NCI-H1436 (cell line): ENCODE results near the gene LRRC41.
"Not testable (repeated sequence)": the region's sequence is repeated elsewhere in the genome, so short reads cannot be mapped to it uniquely, and the experiment has no call there.

Source experiments
- DNase-seq: peaks from one replicate; lab custom pipeline; 2025; lab: John Stamatoyannopoulos, UW

LRRC41 gene

DNA sequence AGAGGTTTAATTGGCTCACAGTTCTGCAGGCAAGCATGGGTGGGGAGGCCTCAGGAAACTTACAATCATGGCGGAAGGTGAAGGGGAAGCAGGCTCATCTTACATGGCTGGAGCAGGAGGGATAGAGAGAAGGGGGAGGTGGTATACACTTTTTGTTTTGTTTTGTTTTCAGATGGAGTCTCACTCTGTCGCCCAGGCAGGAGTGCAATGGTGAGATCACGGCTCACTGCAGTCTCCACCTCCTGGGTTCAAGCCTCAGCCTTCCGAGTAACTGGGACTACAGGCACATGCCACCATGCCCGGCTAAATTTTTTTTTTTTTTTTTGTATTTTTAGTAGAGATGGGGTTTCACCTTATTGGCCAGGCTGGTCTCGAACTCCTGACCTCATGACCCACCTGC is 18.8 kb upstream of the LRRC41 start:
- not testable (repeated sequence) for DNase-seq

DNA sequence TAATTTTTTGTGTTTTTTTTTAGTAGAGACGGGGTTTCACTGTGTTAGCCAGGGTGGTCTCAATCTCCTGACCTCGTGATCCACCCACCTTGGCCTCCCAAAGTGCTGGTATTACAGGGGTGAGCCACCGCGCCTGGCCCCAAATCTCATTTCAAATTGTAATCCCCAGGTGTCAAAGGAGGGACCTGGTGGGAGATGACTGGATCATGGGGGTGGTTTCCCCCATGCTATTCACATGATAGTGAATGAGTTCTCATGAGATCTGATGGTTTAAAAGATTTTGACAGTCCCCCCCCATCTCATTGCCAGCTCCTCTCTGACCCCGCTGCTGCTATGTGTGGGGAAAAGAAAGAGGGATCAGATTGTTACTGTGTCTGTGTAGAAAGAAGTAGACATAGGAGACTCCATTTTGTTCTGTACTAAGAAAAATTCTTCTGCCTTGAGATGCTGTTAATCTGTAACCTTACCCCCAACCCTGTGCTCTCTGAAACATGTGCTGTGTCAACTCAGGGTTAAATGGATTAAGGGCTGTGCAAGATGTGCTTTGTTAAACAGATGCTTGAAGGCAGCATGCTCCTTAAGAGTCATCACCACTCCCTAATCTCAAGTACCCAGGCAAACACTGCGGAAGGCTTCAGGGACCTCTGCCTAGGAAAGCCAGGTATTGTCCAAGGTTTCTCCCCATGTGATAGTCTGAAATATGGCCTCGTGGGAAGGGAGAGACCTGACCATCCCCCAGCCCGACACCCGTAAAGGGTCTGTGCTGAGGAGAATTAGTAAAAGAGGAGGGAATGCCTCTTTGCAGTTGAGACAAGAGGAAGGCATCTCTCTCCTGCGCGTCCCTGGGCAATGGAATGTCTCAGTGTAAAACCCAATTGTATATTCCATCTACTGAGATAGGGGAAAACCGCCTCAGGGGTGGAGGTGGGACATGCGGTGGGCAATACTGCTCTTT is 16.8 kb upstream of the LRRC41 start:
- not testable (repeated sequence) for DNase-seq

DNA sequence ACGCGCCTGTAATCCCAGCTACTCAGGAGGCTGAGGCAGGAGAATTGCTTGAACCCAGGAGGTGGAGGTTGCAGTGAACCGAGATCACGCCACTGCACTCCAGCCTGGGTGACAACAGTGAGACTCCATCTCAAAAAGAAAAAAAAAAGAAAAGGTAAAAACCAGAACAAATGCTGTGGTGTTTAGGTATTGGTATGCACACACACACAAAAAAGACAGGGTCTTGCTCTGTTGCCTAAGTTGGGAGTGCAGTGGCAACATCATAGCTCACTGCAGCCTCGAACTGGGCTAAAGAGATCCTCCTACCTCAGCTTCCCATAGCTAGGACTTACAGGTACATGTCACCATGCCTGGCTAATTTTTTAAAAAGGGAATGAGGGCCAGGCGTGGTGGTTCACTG is 15.9 kb upstream of the LRRC41 start:
- not testable (repeated sequence) for DNase-seq

DNA sequence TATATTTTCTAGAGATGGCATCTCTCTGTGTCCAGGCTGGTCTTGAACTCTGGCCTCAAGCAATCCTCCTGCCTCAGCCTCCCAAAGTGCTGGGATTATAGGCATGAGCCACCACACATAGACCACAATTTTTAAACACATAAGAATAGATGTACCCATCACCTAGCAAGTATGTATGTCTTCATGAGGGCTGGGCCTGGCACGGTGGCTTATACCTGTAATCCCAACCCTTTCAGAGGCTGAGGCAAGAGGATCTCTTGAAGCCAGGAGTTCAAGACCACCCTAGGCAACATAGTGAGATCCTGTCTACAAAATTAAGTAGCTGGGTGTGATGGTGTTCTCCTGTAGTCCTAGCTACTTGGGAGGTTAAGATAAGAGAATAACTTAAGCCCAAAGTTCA is 13.9 kb upstream of the LRRC41 start:
- DNase-seq: no peak

DNA sequence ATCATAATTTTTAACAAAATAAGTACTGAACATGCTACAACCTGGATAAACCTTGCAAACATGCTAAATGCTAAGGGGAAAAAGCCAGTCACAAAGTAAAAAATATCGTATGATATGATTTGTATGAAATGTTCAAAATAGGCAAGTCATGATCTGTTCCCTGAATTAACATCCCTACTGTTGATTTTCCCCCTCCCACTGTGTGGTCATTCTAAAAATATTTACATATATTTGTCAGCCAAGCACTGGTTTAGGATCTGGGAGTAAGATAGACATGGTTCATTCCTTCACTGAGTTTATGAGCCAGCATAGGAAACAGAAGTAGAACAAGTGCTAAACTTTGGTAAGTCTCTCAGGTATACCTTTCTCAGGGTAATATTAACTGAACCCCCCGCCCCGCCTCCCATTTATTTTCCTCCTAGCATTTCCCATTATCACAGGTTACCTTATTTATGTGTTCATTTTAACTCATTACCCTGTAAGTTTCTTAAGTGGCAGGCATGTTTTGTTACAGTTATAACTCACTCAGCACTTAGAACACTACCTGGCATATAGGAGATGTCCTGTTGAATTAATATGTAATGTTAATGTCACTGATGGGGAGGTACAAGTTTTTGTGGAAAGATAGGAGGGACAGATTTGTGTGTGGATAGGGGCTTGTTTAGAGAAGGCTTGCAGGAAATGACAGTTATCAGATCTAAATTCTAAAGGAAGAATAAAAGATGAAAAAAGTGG is 12.4 kb upstream of the LRRC41 start:
- no peak for DNase-seq

DNA sequence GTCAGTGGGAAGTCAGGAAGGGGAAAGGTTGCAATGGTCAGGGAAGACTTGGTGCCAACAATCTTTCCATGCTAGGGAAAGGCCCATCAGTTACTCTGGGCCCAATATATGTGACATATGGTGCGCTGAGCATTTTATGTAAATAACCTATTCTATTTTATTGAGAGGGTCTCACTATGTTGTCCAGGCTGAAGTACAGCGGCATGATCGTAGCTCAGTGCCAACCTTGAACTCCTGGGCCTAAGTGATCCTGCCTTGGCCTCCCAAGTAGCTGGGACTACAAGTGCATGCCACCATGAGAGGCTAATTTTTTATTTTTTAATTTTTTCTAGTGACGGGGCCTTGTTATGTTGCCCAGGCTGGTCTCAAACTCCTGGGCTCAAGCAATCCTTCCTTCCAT is 6.9 kb upstream of the LRRC41 start:
- DNase-seq: no peak

DNA sequence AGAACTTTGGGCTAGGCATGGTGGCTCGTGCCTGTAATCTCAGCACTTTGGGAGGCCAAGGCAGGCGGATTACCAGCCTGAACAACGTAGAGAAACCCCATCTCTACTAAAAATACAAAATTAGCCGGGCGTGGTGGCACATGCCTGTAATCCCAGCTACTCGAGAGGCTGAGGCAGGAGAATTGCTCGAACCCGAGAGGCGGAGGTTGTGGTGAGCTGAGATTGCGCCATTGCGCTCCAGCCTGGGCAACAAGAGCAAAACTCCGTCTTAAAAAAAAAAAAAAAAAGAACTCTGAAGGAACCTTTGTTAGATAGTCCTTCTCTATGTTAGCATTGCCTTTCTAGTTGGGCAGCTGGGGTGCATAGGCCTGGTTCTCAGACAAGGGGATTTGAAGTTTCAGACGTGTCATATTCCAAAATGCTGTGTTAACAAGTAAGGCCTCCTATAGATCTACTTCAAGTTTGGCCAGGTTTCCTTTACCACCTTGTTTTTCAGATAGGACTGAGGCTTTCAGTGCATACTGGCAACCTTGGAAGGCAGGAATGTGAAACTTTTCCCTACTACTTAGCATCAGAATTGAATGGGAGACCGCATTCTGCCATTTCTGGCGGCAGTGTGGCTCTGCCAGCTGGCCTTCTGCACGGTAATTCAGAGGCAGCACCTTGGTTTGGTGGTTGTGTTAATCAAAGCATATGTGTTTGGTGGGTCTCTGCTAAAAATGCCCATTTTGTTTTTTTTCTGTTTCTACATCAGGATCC is 6.2 kb upstream of the LRRC41 start:
- DNase-seq: no peak

DNA sequence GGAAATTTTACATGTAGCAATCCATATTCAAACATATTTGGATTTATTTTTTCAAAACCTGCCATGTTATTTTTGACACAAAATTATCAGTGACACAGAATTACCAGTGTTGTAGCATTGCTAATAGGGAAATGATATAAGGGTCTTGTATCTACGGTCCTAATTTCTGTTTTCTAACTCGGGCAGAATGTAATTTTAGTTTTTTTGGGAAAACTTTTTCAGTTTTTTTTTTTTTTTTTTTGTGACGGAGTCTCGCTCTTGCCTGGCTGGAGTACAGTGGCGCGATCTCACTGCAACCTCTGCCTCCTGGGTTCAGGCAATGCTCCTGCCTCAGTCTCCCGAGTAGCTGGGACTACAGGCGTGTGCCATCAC is 2.7 kb upstream of the LRRC41 start:
- no peak for DNase-seq

DNA sequence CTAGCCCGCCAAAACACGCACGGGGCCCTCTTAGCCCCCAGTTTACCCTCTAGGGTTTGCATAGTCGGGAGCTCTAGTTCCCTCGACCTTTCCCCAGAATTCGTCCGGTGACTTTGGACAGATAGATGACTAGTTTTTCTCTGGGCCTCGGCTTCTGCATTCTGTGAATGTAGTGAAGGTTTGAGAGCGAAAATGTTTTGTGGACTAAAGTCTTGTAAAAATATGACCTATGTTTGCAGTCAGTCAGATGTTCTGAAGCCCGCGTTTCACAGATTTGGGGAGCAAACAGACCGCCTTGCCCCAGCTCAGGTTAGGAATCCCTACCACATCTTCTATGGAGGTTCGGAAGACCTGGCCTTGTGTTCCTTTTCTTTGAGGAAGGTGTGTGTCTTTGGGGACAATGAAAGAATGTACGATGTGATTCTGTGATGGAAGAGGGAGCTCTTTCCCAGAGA is 483 bp upstream of the LRRC41 start:
- DNase-seq: no peak

DNA sequence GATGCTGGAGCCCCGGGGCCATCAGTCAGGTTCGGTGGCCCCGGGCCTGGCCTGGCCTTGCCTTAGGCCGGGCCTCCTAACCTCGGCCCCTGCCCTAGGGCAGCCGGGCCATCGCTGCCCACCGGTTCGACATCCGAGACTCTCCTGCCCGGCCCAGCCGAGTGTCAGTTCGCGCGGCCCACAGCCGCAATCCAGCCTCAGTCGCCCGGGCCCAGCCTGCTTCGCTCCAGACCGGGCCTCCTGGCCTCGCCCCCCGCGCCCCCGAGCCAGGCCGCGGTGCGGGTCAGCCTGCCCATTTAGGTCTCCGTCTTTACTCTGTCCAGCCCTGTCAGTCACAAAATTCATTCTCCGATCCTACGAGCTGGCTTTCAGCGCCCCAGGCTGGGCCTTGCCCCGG is 777 bp downstream of the LRRC41 start:
- no peak for DNase-seq

DNA sequence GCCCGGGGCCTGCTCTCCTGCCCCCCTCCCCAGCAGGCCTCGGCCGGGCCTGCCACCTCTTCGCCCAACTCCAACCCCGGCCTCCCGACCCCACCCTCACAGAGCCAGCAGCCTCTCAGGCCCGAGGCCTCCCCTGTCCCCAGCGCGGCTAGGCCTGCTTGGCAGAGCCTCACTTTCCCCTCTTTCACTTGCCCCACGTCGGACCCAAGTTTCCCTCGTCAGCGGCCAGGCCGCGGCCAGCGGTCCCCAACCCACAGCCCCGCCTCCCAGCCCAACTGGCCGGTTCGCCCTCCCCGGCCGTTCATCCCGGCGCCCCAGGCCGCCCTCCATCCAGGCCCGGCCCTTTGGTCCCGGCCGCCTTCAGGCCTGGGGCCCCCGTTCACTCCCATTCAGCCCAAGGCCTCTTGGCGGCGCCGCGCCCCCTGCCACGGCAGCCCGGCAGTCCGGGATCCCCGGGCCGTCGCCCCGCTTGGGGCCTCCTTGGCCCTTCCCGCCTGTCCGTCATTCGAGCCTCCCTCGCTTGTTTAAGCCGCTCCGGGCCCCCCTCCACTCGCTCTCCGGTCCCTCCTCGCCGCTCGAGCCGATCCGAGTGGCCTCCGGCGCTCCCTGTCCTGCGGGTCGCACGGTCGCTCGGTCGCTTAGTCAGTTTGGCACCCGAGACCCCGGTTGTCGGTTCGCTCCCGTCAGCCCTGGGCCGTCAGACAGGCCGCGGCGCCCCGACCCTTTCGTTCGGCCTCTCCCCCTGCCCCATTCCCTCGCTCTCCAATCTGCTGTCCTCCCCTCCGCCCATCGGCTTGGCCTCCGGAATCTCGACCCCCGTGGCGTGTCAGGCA is 1.4 kb downstream of the LRRC41 start:
- DNase-seq: no peak

DNA sequence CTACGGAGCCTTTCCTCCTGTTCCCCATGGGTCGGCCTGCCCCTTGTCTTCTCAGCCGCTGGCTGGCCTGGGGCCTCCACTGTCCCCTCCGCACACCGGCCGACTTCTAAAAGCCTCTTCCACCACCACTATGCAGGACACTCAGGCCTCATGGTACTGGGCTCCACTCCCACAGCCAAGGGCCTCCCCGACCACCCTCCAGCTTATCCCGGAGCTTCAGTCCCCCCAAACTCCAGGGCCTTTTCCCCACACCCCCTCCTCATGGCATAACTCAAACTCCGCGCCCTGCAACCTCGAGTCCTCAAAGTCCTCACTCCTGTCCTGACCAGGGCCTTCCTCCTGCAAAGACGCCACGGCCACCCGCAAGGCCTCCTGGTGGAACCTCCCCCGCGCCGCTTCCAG is 2.0 kb downstream of the LRRC41 start:
- no peak for DNase-seq

DNA sequence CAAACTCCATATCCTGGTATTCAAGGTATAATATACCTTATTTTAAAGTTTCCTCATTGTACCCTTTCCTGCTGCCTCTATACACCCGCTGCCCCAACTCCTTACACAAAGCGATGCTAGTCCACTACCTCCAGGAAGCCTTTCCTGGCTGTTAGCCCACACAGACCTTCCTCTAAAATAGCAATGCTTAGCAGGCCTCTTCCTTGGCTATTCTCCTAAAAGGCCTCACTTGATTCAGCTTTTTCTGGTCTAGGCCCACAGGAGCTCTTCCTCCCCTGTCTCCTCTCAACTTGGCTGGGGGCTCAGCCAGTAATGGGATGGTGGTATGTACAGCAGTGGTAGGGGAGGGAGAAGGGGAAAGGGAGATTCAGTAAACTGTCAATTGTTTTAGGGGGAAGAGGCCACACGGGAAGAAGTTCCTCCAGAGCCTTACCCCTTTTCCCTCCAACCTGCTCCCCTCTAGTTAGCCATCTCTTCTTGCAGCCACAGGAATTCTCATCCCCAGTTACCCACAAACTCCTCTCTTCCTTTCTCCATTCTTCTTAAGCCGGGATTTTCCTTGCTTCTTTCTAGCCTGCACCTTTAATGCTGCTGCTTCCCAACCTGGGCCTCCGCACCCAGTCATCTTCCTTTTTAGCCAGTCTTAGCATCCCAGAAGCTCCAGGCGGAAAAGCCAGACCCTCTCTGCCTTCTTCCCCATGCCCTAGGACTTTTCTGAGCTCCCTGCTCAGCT is 2.6 kb downstream of the LRRC41 start:
- DNase-seq: no peak

DNA sequence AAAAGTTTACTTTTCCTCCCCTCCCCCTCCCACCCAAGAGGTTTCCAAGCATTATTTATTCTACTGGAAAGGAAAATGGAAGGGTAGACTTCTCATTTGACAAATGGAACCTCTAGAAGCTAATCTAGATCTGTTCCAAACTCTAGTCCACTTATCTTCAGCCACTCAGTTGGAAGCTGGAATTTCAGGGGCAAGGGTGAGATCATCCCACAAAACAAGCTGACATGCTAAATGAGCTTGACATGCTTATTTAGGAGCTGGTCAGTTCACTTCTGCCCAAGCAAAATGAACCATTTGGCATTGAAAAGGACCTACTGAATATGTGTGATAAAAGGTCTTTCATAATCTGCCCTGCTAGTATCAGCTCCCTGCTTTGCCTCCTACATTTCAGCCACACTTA is 5.0 kb downstream of the LRRC41 start:
- DNase-seq: no peak

DNA sequence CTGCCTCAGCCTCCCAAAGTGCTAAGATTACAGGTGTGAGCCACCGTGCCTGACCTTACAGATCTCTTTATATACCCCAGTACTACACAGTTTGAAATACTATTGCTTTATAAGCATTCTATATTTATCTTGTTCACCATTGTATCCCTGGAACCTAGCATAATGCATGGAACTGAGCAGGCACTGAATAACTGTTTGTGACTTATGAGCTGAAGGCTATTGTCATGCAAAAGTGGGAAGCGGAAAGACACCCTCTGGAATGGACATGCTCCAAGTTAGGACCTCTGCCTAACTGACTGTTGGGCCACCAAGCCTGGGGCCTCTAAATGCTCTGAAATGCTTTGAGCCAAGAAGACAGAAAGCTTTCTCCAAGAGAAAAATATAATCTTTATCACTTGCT is 8.1 kb downstream of the LRRC41 start:
- no peak for DNase-seq

DNA sequence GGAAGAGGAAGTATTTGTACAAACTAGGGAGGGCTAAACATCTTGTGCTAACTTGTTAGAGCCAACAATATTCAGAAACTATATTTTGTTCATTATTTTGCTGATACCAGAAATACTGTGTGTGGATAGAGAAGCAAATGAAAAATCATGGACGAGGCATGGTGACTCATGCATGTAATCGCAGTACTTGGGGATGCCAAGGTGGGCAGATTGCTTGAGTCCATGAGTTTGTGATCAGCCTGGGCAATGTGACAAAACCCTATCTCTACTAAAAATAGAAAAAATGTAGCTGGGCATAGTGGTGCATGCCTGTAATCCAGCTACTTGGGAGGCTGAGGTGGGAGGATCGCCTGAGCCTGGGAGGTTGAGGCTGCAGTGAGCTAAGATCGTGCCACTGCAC is 13.4 kb downstream of the LRRC41 start:
- no peak for DNase-seq

DNA sequence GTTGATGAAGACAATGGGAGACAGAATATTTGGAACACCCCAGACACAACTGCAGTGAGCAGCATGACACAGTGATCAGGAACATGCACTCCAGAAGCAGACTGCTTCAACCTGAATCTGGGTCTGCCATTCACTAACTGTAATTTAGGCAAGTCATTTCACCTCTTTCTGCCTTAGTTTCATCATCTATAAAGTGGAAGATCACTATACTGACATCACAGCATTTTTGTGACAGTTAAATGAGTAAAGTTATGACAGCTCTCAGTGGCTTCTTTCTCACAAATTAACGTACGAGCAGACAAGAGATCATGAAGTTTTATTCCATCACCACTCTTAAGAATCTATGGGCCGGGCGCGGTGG is 14.3 kb downstream of the LRRC41 start:
- no peak for DNase-seq

DNA sequence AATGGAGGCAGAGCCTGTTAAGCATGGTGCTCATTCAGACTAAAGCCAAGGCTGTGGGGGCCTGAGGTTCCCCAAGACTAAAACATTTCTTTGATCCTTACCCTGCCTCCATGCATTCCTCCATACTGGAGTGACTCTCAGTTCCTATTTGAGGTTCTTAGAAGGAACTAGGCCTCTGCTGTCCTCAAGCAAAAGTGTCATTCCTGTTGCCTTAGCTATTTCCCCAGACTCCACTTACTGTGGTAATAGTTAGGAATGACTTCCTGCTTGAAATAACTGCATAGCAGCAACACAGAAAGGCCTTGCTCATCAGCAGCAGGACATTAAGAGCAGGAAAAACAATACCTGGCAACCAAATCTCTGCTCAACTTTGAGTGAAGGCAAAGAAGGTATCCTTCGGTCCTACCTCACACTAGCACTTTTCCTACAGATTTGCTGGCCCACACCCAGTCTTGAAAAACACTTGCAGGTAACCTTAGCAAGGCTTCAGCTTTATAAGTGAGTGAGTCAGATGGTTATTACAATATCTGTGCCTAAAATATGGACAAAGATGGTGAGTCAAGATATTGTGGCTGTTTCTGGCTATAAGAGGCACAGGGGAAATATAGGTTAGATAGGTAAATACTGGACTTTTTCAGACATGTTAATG is 14.8 kb downstream of the LRRC41 start:
- DNase-seq: no peak

DNA sequence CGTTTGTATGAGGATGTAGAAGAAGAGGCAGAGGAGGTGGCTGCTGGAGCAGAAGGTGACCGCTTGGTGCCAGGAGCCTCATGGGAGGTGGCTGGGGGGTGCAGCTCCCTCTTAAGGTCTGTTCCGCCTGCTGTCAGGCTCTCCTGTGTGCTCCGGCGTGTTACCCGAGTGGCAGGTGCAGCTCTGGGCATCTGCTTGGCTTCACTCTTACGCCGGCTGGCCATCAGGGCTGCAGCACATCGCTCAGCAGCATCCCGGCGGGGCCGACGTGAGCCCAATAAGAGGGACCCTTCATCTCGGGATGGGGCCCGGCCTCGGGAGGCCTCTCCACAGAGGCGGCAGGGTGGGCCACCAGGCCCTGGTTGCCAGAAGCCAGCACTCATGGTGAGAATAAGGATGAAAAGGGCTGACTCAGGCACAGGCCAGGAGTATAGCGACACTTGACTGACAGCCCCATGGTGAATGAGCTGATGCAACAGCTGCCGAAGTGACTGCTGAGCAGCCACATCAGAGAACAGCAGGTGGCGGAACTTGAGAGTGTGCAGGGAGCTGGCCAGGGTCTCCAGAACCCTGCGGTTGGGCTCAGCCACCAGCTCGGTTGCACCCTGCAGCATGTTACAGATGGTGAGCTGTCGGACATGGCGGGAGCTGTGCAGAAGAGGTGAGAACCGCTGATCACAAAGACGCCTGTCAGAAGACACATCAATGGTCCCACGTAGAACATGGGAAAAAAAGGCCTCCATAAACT is 17.5 kb downstream of the LRRC41 start:
- no peak for DNase-seq
